ENCODE measurements around the gene HDAC8.

DNA sequence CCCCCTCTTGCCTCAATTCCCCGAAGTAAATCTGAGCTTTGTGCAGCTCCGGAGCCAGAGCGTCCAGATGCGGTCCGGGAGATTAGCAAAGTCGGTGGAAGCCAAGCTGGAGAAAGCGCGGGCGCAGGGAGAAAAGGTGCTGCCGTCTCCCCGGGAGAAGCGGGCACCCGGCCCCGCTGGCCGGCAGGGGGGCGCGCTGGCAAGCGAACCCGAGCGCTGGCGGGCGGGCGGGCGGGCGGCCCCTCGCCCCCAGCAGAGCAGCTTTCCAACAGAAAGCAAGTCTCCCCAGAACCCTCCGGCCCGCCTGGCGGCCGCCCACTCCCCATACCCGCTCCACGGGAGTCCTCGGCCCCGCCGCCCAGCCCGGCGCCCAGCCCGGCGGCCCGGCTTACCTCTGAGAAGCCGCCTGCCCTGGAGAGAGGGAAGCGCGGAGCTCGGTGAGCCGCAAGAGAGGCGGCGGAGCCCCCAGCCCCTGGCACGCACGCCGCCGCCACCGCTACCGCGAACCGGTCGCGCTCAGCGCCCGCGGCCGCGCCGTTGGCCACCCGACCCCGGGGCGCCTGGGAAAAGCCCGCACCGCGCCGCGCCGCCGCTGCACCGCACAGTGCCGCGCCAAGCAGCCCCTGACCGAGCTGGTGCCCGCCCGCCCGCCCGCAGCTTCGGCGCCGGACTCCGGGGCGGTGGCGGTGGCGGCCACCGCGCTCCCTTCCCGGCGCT is 266.4 kb downstream of the HDAC8 start:
- TF ChIP-seq, protein P1, sequence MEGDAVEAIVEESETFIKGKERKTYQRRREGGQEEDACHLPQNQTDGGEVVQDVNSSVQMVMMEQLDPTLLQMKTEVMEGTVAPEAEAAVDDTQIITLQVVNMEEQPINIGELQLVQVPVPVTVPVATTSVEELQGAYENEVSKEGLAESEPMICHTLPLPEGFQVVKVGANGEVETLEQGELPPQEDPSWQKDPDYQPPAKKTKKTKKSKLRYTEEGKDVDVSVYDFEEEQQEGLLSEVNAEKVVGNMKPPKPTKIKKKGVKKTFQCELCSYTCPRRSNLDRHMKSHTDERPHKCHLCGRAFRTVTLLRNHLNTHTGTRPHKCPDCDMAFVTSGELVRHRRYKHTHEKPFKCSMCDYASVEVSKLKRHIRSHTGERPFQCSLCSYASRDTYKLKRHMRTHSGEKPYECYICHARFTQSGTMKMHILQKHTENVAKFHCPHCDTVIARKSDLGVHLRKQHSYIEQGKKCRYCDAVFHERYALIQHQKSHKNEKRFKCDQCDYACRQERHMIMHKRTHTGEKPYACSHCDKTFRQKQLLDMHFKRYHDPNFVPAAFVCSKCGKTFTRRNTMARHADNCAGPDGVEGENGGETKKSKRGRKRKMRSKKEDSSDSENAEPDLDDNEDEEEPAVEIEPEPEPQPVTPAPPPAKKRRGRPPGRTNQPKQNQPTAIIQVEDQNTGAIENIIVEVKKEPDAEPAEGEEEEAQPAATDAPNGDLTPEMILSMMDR (conservative IDR thresholded peaks at IDR 0.05 in 1 of 2, IDR thresholded peaks at IDR 0.05 in 1 of 2; ENCODE audit: extremely low read depth in 1 of 2, insufficient read depth in 1 of 2, low read depth in 1 of 2, low read length in 2 of 2), result no peak
- no peak for TF ChIP-seq EZH2 (IDR thresholded peaks at IDR 0.05; ENCODE audit: borderline replicate concordance, low read length)

Data from mammary epithelial cell (primary cell).